Breast epithelium (tissue), 4 donors: Measurements from ENCODE around the gene SEPTIN8. TPM values are rescaled to one million over a fixed set of nuclear protein-coding genes. Genes with fewer than 3 reads are reported as not detected.

Source experiments
- DNase-seq, 2 donors: peaks; one replicate each; pipeline ENCODE4 v3.0.0-alpha.2; 2019; ENCODE audit warnings: low spot score in 2 of 2
- H3K27ac ChIP-seq, 2 donors: fragments of 200-600 bp; sonication (generic) in 1 of 2; one replicate each; pipeline ENCODE4 v1.5.1; 2016 to 2019; ENCODE audit warnings: mild to moderate bottlenecking in 1 of 2
- H3K27me3 ChIP-seq, 2 donors: fragments of 200-600 bp; sonication (generic) in 1 of 2; one replicate each; pipeline versions ENCODE4 v1.5.1 to v1.6.0; 2017 to 2019; ENCODE audit warnings: control low read depth in 1 of 2, mild to moderate bottlenecking in 1 of 2
- H3K36me3 ChIP-seq: fragments of 200-600 bp; one replicate; pipeline ENCODE4 v1.5.1; 2019
- H3K4me1 ChIP-seq, 2 donors: fragments of 200-600 bp; sonication (generic); one replicate each; pipeline ENCODE4 v1.5.1; 2016 to 2019; ENCODE audit warnings: control low read depth in 1 of 2
- H3K4me3 ChIP-seq, 3 donors: fragments of 200-600 bp; sonication (generic); 1 replicate in 2 of 3; 2 replicates in 1 of 3; pipeline ENCODE4 v1.5.1; 2016 to 2019; ENCODE audit warnings: mild to moderate bottlenecking in 3 of 3, moderate library complexity in 2 of 3
- H3K9me3 ChIP-seq, 2 donors: fragments of 200-600 bp; sonication (generic) in 1 of 2; one replicate each; pipeline ENCODE4 v1.5.1; 2016 to 2019; ENCODE audit warnings: control low read depth in 1 of 2
- POLR2A ChIP-seq: fragments of 450-650 bp; IDR thresholded peaks from one replicate; pipeline ENCODE4 v1.6.1; 2016; ENCODE audit warnings: antibody characterized with exemption, mild to moderate bottlenecking, moderate library complexity
- POLR2AphosphoS5 ChIP-seq, 3 donors: sonication (generic); formaldehyde crosslinking; IDR thresholded peaks; one replicate each; pipeline ENCODE4 v1.6.1; 2017; ENCODE audit warnings: antibody characterized with exemption in 3 of 3
- intact Hi-C: fragments of 100-400 bp; cut with DNase I; formaldehyde crosslinking; loops from one replicate; pipeline ENCODE4 v1.15.1; 2023; ENCODE audit warnings: low total_unique reads
- total RNA-seq, 3 donors: library from RNA; depleted of rRNA; stranded (reverse); fragments of >200 nt; gene quantifications; one replicate each; pipeline ENCODE4 v1.1.0, GENCODE V29; 2016
- TF ChIP-seq, protein P1 (sequence below), 3 donors: fragments of 450-650 bp; IDR thresholded peaks; one replicate each; pipeline ENCODE4 v1.5.1; 2016 to 2017; ENCODE audit warnings: antibody characterized with exemption in 3 of 3, mild to moderate bottlenecking in 3 of 3, moderate library complexity in 3 of 3

Gene SEPTIN8
- total RNA-seq, 3 donors from 2014 or later: 26.4 to 43.0 (median 40.0) TPM

DNA sequence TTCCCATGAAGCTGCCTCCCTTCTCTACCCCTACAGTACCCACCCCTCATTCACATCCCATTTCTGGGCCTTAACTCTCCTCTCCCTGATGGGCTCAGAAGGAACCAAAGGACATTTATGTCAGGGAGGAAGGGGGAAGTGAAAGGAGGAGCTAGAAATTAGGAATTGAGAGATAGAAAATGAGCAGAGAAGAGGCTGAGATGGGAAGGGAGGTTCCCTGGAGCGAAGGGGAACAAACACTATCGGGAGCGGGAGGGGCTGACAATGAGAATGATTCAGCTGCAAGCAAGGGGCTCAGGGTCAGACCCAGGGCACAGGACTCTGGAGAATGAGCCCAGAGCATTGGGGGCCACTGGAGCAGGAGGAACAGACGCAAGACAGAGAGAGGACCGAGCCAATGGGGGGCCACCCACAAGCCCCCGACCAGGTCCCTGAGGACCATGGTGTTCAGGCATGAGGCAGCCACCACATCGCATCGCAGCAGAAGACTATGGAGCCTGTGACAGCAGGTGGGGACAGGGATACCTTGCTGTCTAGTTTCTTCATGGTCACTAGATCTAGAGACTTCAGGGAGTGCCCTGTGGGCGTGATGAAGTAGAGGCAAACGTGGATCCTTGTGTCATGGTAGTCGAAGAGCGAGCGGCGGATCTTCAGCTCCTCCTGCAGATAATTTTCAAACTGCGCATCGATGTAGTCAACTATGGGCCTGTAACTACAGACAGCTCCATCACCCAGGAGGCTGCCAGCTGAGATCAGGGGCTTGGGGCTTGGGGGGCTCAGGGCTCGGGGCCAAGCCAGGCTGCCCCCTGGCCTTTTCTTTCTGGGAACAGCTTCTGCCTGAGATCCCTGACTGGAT lies 13.6 kb downstream of the SEPTIN8 start:
- Histone ChIP-seq H3K9me3 (no peaks in the 10 kb centered on the region), H3K27me3 (no peaks in the 10 kb centered on the region), H3K4me1 (peaks cover 4 to 8% of the 10 kb centered on the region in 2 donors), H3K36me3 (no peaks in the 10 kb centered on the region), H3K4me3 (no peak overlapping the region), H3K27ac (no peak overlapping the region)
- TF ChIP-seq, protein P1, sequence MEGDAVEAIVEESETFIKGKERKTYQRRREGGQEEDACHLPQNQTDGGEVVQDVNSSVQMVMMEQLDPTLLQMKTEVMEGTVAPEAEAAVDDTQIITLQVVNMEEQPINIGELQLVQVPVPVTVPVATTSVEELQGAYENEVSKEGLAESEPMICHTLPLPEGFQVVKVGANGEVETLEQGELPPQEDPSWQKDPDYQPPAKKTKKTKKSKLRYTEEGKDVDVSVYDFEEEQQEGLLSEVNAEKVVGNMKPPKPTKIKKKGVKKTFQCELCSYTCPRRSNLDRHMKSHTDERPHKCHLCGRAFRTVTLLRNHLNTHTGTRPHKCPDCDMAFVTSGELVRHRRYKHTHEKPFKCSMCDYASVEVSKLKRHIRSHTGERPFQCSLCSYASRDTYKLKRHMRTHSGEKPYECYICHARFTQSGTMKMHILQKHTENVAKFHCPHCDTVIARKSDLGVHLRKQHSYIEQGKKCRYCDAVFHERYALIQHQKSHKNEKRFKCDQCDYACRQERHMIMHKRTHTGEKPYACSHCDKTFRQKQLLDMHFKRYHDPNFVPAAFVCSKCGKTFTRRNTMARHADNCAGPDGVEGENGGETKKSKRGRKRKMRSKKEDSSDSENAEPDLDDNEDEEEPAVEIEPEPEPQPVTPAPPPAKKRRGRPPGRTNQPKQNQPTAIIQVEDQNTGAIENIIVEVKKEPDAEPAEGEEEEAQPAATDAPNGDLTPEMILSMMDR (IDR thresholded peaks at IDR 0.05): no peak
- TF ChIP-seq POLR2AphosphoS5 (IDR thresholded peaks at IDR 0.05) (no peak), POLR2A (no peak)
- no peak for DNase-seq
- intact Hi-C loops: no loop called here

DNA sequence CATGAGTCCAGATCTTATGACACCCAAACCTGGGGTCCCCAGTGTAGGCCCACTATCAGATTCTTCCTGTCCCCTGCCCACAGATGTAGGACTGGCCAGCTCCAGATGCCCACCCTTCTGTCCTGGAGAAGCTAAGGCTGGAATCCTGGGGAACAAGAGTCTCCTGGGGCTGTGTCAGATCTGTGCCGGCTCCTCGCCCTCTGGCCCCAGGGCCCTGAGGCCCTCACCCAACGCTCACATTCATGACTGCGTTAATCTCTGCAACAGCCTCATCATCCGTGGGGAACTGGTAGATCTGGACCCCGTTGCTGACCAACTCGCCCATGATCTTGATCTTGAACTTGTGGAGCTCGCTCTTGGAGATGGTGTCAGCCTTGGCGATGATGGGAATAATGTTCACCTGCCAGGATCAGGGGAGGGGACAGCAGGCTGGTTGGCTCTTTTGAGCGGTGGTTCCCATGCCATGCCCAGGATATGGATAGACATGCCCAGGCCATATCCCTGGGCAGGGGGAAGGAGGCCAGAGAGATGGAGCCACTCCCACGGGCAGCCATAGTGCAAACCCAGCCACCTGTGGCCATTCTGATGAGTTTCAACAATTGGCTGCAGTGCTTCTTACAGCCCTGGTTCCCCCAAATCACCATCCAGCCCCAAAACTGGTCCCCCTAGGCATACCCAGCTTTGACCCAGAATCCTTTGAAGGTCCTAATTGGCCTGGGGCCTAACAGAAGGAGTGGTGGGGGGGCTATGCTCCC lies 14.6 kb downstream of the SEPTIN8 start:
- DNase-seq: peak in 1 of 2 donors; percentile 8

DNA sequence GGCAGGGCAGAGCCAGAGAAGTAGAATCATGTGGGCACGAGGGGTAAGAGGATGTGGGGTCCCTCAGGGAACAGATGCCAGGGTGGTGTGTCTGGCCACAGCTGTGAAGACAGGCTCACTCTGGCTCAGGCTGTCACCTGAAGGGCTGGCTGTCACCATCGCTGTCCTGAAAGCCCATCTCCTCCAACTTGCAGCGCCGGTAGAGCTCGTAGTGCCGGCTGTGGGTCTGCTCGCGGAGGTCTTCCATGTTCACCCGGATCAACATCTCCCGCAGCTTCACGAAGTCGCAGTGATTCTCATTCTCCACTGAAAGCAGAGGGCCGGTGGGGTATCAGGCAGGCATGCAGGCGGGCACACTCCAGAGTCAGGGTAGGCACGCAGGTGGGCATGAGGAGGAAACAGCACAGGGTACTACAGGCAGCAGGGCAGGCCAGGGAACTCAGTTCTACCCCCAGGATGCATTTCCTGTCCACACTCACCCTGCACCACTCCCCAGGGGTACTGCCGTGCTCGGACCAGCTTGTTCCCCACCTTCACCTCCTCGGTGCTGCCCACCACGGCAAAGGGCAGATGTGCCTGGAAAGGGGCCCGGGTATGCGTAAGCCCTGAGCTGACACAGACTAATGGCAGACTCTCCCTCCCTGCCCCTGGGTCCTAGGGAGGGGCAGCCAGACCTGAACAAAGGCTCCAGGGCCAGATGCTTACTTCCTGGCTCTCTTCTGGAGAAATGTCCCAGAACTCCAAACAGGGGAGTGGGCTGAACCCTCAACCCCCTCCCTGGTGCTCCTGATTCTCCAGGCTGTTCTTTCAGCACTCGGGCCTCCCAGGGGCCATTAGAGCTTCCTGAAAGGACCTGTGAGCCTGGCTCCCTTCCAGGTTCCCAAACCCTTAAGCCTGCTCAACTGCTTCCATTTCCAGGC lies 15.5 kb downstream of the SEPTIN8 start:
- Histone ChIP-seq H3K9me3 (no peaks in the 10 kb centered on the region), H3K4me1 (peaks cover 0 to 1% of the 10 kb centered on the region in 2 donors), H3K27me3 (no peaks in the 10 kb centered on the region), H3K27ac (no peak overlapping the region), H3K4me3 (no peak overlapping the region), H3K36me3 (no peaks in the 10 kb centered on the region)
- TF ChIP-seq, protein P1 (IDR thresholded peaks at IDR 0.05): no peak
- TF ChIP-seq POLR2AphosphoS5 (IDR thresholded peaks at IDR 0.05) (no peak), POLR2A (no peak)
- peak; percentile 9 to 11 for DNase-seq
- intact Hi-C loops: no loop called here

More for the DNA sequence above, 14.6 kb downstream of the SEPTIN8 start:
- intact Hi-C loops: no loop called here
- Histone ChIP-seq H3K27me3 (no peaks in the 10 kb centered on the region), H3K9me3 (no peaks in the 10 kb centered on the region), H3K4me1 (peaks cover 2 to 8% of the 10 kb centered on the region in 2 donors), H3K27ac (no peak overlapping the region), H3K36me3 (no peaks in the 10 kb centered on the region), H3K4me3 (no peak overlapping the region)
- TF ChIP-seq POLR2A (no peak), POLR2AphosphoS5 (IDR thresholded peaks at IDR 0.05) (no peak)
- TF ChIP-seq, protein P1 (IDR thresholded peaks at IDR 0.05): no peak

DNA sequence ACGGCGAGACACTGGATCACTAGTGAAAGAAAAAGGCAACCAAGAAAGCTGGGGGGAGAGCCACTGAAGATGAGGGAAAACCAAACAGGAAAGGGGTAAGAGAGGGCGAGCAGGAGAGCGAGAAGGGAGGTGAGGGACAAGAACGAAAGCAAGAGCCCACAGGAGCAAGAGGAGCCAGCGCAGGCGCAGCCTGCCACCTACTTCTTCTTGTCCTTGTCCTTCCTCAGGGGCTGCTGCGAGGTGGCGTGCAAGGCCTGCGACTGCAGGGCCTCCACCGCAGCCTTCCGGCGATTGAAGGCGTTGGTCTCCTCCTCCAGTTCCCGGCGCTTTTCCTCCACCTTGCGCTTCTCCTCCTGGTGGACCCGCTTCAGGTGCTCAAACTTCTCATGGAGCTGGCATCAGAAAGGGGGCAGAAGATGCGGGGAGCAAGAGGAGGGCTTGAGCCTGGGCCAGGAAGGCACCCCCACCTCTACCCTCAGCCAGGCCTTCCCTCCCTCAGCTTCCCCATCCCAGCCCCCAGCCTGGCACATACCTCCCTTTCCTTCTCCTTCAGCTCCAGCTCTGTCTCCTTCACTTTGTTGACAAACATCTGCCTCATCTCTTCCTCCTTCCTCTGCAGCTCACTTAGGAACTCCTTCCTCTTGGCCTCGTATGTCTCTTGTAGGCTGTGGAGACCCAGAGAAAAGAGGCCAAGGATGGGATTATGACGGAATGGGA lies 16.3 kb downstream of the SEPTIN8 start:
- H3K4me1 ChIP-seq: no peaks in the 10 kb centered on the region
- DNase-seq: peak; percentile 7 to 36
- intact Hi-C loops: no loop called here

More for the DNA sequence above, 16.3 kb downstream of the SEPTIN8 start:
- Histone ChIP-seq H3K9me3 (no peaks in the 10 kb centered on the region), H3K27me3 (no peaks in the 10 kb centered on the region), H3K27ac (no peak overlapping the region), H3K36me3 (no peaks in the 10 kb centered on the region), H3K4me3 (no peak overlapping the region)
- TF ChIP-seq POLR2AphosphoS5 (IDR thresholded peaks at IDR 0.05) (no peak), POLR2A (no peak)
- TF ChIP-seq, protein P1 (IDR thresholded peaks at IDR 0.05): no peak
